ENCODE data around the gene TNNT3. TPM values are rescaled to one million over a fixed set of nuclear protein-coding genes. Genes with fewer than 3 reads are reported as not detected.
"Not testable (repeated sequence)": the region's sequence is repeated elsewhere in the genome, so short reads cannot be mapped to it uniquely, and the experiment has no call there.

TNNT3 gene
- polyA plus RNA-seq, 1 experiment: not detected

DNA sequence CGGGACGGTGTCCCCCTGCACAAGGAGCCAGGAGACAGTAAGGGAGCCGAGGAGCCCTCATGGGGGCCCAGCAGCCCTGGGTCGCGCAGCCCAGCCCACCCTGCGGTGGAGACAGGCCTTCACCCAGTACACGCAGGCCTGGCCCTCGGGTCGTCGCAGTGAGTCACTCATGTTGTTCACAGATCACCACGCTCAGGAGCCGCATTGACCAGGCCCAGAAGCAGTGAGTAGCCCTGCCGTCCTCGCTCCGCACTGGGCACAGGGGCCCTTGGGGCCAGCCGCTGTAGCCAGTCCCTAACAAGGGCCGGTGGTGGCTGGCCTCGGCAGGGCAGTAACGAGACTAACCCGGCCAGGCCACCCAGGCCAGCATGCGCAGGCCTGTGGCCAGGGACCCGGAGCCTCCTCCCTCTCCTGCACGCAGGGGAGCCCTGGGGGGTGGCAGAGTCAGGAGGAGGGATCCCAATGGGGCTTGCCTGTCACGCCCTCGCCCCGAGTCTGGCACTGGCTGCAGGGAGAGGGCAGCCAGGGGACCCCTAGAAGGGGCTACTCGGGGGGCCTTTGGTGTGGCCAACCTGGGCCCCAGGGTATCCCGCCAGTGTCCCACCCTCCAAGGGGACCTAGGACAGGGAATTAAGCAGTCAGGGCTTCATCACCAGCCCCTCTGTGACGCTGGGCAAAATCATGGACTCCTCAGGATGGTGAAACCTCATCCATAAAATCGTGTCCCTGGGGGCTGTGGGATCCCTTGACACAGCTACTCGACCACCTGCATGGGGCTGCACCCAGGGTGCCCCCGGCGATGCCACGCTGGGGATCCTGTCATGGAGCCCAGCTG, 17.5 kb downstream of the TNNT3 start:
- no peak overlapping the region for H3K27ac ChIP-seq (ENCODE audit: low read depth, low read length)
- POLR2A ChIA-PET: no interaction called here
- CTCF ChIA-PET: no interaction called here
- no peak for DNase-seq (ENCODE audit: low read depth, low spot score)
- peaks cover 9% of the 10 kb centered on the region for H3K27me3 ChIP-seq (ENCODE audit: control insufficient read depth, insufficient read depth, low read length)
- TF ChIP-seq, protein P1, sequence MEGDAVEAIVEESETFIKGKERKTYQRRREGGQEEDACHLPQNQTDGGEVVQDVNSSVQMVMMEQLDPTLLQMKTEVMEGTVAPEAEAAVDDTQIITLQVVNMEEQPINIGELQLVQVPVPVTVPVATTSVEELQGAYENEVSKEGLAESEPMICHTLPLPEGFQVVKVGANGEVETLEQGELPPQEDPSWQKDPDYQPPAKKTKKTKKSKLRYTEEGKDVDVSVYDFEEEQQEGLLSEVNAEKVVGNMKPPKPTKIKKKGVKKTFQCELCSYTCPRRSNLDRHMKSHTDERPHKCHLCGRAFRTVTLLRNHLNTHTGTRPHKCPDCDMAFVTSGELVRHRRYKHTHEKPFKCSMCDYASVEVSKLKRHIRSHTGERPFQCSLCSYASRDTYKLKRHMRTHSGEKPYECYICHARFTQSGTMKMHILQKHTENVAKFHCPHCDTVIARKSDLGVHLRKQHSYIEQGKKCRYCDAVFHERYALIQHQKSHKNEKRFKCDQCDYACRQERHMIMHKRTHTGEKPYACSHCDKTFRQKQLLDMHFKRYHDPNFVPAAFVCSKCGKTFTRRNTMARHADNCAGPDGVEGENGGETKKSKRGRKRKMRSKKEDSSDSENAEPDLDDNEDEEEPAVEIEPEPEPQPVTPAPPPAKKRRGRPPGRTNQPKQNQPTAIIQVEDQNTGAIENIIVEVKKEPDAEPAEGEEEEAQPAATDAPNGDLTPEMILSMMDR (IDR thresholded peaks at IDR 0.05; ENCODE audit: low read depth, low read length): no peak
- H3K4me3 ChIP-seq (ENCODE audit: low read depth, low read length): no peak overlapping the region
- no peaks in the 10 kb centered on the region; the same call in 1 of the 2 replicates for H3K9me3 ChIP-seq (ENCODE audit: control insufficient read depth, insufficient read depth, low read length)

DNA sequence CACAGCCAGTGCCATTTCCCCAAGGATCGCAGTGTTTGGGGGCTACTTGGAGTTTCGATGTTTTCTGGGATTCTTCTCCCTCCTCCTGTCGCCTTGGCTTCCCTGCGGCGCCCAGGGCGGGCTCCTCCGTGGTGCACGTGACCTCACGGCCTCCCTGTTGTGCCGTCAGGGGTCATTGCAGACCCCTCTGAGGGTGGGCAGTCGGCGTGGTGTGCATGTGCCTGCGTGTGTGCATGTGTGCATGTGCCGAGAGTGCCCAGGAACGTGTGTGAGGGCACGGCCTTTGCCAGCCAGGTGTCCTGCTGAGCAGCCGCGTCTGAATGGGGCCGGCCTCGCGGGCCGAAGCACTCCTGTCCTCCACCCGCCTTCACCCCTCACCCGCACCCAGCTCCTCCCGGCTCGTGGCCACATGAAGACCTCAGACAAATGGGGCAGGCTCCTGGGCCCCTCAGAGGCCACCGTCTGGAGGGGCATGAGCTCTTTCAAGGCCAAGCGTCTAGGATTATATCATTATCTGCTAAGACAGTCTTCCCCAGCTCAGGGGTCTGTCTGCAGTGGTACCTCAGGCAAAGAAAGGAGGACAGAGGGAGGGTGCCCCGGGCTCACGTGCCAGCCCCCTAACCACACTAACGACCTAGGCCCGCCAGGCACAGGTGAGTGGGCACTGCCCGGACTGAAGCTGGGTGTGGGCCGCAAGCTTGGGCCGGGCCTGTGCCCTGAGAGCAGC, 18.3 kb downstream of the TNNT3 start:
- H3K27me3 ChIP-seq (ENCODE audit: control insufficient read depth, insufficient read depth, low read length): peaks cover 6% of the 10 kb centered on the region
- POLR2A ChIA-PET: no interaction called here
- TF ChIP-seq, protein P1 (IDR thresholded peaks at IDR 0.05; ENCODE audit: low read depth, low read length): no peak
- no peak overlapping the region for H3K27ac ChIP-seq (ENCODE audit: low read depth, low read length)
- H3K9me3 ChIP-seq (ENCODE audit: control insufficient read depth, insufficient read depth, low read length): no peaks in the 10 kb centered on the region; the same call in 1 of the 2 replicates
- CTCF ChIA-PET: no interaction called here
- no peak for DNase-seq (ENCODE audit: low read depth, low spot score)
- H3K4me3 ChIP-seq (ENCODE audit: low read depth, low read length): no peak overlapping the region

DNA sequence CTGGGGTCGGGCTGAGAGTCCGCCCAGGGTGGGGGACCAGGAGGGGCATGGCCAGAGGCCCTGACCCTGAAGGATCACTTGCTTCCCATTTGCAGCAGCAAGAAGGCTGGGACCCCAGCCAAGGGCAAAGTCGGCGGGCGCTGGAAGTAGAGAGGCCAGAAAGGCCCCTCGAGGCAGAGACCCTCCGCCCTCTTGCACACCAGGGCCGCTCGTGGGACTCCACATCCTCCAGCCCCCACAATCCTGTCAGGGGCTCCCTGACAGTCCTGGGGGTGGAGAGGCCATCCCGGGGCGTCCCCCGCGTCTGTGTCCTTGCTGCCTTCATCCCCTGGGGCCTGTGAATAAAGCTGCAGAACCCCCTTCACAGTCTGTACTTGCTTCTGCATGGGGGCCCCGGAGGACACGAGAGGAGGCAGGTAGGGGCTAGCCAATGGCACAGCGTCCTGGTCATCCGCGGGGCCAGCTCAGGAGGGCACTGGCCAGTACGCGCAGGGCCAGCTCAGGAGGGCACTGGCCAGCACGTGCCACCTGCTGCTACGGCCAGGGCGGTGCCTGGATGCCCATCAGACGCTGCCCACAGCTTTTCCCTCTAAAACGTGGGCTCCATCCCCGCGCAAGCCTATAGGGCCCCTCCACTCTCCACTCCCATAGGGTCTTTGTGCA, 19.0 kb downstream of the TNNT3 start:
- Histone ChIP-seq H3K4me3 (ENCODE audit: low read depth, low read length) (no peak overlapping the region), H3K27ac (ENCODE audit: low read depth, low read length) (no peak overlapping the region), H3K27me3 (ENCODE audit: control insufficient read depth, insufficient read depth, low read length) (peaks cover 6% of the 10 kb centered on the region), H3K9me3 (ENCODE audit: control insufficient read depth, insufficient read depth, low read length) (no peaks in the 10 kb centered on the region; the same call in 1 of the 2 replicates)
- ChIA-PET CTCF (no interaction called here), POLR2A (no interaction called here)
- DNase-seq (ENCODE audit: low read depth, low spot score): no peak
- TF ChIP-seq, protein P1 (IDR thresholded peaks at IDR 0.05; ENCODE audit: low read depth, low read length): no peak

DNA sequence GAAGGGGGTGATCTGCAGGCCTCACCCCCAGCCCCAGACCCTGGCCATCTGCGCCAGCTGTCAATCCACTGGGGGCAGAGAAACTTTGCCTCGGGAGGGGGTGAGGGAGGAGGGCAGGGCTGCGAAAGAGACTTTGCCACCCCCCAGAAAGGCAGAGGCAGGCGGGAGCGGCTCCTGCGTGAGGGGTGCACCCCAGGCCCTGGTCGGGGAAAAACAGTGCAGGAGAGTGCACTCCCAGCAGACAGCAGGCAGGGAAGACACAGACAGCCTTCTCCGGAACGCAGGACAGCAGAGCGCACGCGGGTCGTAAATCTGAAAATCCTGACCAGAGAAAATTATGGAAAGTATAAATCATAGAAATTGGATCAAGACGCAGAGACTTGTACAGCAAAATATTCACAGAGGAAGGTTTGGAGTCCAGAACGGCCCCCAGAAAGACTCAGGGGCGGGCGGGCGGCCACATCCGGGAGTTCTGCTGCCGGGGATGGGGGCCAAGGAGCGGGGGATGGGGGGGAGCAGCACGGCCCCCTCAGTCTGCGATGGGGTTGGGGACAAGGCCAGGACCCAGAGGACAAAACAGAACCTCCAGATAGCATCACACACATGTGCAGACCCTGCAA, 19.6 kb downstream of the TNNT3 start:
- H3K27ac ChIP-seq (ENCODE audit: low read depth, low read length): no peak overlapping the region
- ChIA-PET CTCF (no interaction called here), POLR2A (no interaction called here)
- no peak overlapping the region for H3K4me3 ChIP-seq (ENCODE audit: low read depth, low read length)
- H3K27me3 ChIP-seq (ENCODE audit: control insufficient read depth, insufficient read depth, low read length): peaks cover 5% of the 10 kb centered on the region
- TF ChIP-seq, protein P1 (IDR thresholded peaks at IDR 0.05; ENCODE audit: low read depth, low read length): no peak
- DNase-seq (ENCODE audit: low read depth, low spot score): no peak
- no peaks in the 10 kb centered on the region; the same call in 1 of the 2 replicates for H3K9me3 ChIP-seq (ENCODE audit: control insufficient read depth, insufficient read depth, low read length)

DNA sequence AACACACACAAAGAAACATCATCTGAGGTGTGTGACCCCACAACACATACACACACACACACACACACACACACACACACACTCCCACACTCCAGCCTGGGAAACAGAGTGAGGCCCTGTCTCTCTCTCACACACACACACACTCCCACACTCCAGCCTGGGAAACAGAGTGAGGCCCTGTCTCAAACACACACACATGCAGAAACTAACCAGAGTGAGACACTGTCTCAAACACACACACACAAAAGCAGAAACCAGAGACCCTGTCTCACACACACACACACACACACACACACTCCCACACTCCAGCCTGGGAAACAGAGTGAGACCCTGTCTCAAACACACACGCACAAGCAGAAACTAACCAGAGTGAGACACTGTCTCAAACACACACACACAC, 20.3 kb downstream of the TNNT3 start:
- H3K27ac ChIP-seq (ENCODE audit: low read depth, low read length); CTCF ChIA-PET; POLR2A ChIA-PET; H3K9me3 ChIP-seq (ENCODE audit: control insufficient read depth, insufficient read depth, low read length); H3K4me3 ChIP-seq (ENCODE audit: low read depth, low read length); DNase-seq (ENCODE audit: low read depth, low spot score); H3K27me3 ChIP-seq (ENCODE audit: control insufficient read depth, insufficient read depth, low read length): not testable (repeated sequence)

Data from AG04450 (cell line).